ENCODE results near the gene MAMLD1. TPM values are rescaled to one million over a fixed set of nuclear protein-coding genes. Genes with fewer than 3 reads are reported as not detected.

The MAMLD1 gene
- total and polyA plus RNA-seq, 2 of the 8 experiments (the other 6 are each of a cell fraction or from before 2014, with no cell fraction given): 0.09 to 0.26 TPM

- TF ChIP-seq SP2 (IDR thresholded peaks at IDR 0.05; ENCODE audit: low read length) (no peak), CHD2 (IDR thresholded peaks at IDR 0.05; ENCODE audit: low read length) (no peak), NANOG (IDR thresholded peaks at IDR 0.05; ENCODE audit: insufficient read depth, low read depth, low read length, poor library complexity, severe bottlenecking) (no peak), BACH1 (IDR thresholded peaks at IDR 0.05; ENCODE audit: low read length) (no peak), FOSL1 (IDR thresholded peaks at IDR 0.05; ENCODE audit: insufficient read depth, low read depth, low read length) (no peak), RNF2 (IDR thresholded peaks at IDR 0.05; ENCODE audit: borderline replicate concordance, low read depth, low read length, missing control alignments, poor library complexity, severe bottlenecking) (no peak), RBBP5 (IDR thresholded peaks at IDR 0.05; ENCODE audit: borderline replicate concordance, low read depth, low read length) (no peak)
Observed at GRCh38 chrX:150517303-150517910, 154.3 kb downstream of the MAMLD1 start (continued).
